Right forelimb (tissue), 1 donor: ENCODE measurements around the gene ARHGAP24.
"Not testable (repeated sequence)": the region's sequence is repeated elsewhere in the genome, so short reads cannot be mapped to it uniquely, and the experiment has no call there.

Experiments used
- DNase-seq: peaks from one replicate; pipeline ENCODE4 v3.0.0-alpha.2; 2018

Gene ARHGAP24

DNA sequence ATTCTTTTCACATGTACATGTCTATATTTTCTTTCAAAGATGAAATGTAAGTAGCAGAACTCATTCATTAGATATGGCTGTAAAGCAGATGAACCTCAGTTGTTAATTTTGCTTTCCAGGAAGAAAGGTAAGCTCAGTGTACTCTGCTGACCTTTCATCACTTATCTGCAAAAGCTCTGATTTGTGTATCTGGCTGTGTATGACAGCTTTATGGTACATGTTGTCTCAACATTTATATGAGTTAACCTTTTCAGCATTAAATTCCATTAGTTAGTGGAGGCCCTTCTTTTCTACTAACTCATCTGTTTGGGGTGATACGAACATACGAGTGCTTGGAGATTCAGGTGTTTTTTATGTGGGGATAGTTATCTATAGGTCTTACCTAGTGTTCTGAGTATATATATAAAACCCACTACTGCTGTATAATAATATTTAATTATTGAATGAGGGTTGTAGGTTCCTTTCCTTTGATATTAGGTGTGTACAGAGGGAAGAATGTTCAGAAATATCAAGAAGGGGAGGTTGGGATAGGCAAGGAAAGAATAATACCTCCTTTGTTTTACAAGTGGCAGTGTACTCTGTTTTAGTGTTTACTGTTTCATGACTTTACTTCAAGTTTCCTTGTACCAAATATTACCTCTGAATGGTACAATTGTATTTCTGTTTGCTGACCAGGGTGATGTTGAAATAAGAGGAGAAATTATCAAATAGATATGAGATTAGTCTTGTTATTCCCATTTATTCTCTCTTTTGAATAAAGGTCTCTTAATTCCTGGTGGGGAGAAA, 395.5 kb downstream of the ARHGAP24 start:
- no peak for DNase-seq

- DNase-seq, result no peak
Observed at GRCh38 chr4:85873566-85873965, 398.6 kb downstream of the ARHGAP24 start.

DNA sequence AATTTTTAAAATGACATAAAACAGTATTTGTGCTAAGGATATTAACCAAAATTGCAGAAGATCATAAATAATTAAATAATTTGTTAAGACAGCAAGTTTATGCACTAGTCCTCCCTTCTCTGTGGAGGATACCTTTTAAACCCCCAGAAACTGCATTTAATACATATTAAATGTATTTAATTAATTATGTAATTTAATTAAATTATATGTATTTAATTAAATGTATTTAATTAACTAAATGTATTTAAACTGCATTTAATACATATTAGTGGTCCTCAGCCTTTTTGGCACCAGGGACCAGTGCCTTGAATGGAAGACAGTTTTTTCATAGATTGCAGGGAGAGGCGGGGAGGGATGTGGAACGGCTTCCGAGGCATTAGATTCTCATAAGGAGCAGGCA, 404.6 kb downstream of the ARHGAP24 start:
- no peak for DNase-seq

DNA sequence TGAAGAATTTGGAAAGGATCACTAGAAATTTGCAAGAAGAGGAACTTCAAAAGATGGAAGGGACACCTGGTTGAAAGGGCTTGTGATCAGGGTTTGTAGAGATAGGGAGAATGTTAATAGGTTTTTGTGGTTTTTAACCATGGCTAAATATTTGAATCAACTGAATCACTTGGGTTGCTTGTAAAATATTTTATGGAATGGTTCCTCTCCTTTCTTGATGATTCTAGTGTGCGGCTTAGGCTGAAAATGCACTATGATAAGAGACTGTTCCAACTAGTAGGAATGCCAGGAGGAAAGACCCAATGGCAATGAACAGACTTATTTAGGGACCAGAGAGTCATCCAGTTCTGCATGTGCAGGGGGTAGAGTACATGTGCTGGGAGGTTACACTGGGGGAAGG, 408.2 kb downstream of the ARHGAP24 start:
- no peak for DNase-seq

GRCh38 chr4:85884251-85884650, 409.3 kb downstream of the ARHGAP24 start:
- no peak for DNase-seq

DNA sequence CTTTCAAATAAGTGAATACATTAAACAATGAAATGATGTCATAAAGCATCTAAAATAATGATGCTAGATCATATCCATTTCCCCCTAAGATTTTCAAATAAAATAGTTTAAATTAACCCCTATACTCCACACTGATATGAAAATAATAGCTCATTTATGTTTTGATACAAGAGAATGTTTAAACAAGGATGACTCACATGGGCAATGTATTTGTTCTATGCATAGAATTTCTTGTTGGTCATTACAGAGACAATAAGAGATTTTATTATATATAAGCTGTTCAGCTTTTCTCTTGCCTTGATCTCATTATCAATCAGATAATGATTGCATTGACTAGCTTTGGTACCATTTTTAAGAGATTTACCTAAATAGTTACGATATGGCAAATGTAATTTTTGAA, 411.7 kb downstream of the ARHGAP24 start:
- DNase-seq, result no peak

- no peak for DNase-seq
Observed at GRCh38 chr4:85889314-85889713, 414.4 kb downstream of the ARHGAP24 start.

DNA sequence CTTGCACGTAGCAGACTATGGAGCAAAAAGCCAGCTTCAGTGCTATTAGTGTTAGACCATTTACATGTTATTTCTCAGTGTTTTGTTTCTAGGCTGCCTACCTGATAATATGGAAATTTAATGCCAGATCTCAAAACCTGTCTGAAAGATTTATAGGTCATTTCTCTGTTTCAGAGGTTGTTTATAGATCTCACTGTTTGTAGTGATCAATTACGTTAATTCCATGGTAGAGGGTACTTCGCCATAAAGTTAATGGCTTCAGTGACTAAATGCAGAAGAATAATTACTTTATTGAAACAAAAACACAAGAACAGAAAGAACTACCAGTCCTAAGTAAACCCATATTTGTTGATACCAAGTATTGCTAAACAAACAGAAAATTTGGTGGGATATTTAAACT, 420.8 kb downstream of the ARHGAP24 start:
- no peak for DNase-seq

- DNase-seq, result no peak
Observed at GRCh38 chr4:85898231-85898630, 423.3 kb downstream of the ARHGAP24 start.

DNA sequence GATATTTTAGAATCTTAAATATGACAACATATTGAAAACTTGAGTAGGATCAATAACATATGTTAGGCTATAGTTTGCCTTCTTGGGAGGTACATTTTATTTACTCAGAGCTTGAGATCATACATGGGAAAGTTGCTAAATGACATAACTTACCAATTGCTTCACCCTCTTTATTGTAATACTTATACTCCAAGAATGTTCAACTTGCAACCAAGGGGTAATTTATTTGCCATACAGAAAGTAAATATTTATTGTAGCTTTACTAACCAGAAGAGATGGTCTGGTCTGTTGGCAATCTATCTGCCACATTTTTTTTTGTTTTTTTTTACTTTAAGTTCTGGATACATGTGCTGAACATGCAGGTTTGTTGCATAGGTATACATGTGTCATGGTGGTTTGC, 426.6 kb downstream of the ARHGAP24 start:
- no peak for DNase-seq

GRCh38 chr4:85902647-85903046, 427.7 kb downstream of the ARHGAP24 start:
- not testable (repeated sequence) for DNase-seq

GRCh38 chr4:85905761-85906160, 430.8 kb downstream of the ARHGAP24 start:
- DNase-seq, result no peak

GRCh38 chr4:85907001-85907400, 432.1 kb downstream of the ARHGAP24 start:
- no peak for DNase-seq

DNA sequence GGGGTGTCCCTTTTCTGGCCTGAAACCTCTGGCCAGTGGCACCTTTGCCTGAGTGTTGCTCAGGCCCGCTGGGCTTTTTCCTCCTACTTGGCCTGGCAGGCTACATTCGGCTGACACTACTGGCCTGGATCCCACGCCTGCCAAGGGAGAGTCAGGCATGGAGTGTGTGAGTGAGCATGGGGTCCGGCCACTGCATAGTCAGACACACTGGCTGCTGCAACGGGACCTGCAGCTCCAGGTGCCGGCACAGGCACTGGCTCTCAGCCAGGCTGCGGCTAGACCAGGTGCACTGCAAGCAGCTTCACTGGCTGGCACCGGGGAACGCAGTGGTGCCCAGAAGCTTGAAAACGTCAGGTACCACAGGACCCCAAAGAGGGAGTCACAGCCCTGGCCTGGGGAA, 434.9 kb downstream of the ARHGAP24 start:
- no peak for DNase-seq

DNA sequence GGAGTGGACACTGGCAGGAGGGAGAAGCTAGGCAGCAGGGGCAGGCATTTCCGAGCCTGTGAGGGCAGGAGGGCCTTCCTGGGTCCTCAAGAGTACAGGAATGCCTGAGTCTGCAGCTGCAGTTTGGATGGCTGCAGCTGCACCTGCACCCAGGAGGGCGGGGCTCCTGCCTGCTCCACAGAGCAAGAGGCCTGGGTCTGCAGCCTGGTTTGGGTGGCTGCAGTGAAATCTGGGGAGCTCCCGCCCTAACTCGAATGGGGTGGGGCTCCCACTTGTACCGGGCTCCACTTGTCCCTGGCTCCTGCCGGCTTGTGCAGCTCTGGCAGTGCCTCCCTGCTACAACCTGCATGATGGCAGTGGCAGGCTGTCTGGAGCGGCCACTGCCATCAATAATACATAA, 436.0 kb downstream of the ARHGAP24 start:
- no peak for DNase-seq

DNA sequence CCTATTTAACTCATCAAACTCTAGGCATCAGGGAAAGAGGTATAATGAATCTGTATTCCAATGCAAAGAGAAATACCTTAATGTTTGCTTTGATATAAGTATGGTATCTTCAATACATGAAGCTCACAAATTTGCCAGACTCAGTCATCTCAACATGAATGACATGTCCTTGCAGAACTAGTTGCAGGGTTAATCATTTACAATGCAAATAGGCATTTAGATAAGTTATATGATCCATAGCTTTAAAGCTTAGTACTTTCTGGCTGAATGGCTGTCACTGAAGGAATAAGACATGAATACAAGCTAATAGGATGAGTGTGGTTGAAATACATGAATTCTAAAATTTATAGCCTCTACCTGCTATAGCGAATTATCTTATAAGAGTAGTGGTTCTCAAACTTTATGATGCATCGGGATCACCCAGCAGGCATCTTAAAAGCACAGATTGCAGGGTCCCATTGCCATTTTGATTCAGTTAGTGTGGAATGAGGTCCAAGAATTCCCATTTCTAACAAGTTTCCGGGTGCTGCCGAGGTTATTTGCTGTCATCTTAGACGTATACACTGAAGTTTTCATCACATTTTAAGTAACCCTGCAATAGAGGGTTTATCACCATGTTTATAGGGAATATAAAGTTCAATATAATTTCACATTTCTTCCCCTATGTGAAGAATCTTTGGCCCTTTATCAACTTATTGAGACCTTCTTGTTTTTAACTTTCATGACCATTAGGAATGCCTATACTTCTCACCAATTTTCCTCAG, 439.2 kb downstream of the ARHGAP24 start:
- no peak for DNase-seq

GRCh38 chr4:85915570-85915969, 440.6 kb downstream of the ARHGAP24 start:
- DNase-seq, result not testable (repeated sequence)

- DNase-seq, result no peak
Observed at GRCh38 chr4:85919200-85919887, 444.4 kb downstream of the ARHGAP24 start.

DNA sequence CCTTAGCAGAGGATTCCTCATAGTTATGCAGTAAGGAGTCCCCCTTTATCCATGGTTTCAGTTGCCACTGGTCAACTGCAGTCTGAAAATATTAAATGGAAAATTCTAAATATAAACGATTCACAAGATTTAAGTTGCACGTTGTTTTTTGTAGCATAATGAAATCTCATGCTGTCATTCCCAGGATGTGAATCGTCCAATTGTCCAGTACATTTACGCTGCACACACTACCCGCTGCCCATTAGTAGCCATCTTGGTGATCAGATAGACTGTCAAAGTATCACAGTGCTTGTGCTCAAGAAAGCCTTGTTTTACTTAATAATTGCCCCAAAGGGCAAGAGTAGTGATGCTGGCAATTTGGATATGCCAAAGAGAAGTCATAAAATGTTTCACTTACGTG, 450.1 kb downstream of the ARHGAP24 start:
- no peak for DNase-seq

DNA sequence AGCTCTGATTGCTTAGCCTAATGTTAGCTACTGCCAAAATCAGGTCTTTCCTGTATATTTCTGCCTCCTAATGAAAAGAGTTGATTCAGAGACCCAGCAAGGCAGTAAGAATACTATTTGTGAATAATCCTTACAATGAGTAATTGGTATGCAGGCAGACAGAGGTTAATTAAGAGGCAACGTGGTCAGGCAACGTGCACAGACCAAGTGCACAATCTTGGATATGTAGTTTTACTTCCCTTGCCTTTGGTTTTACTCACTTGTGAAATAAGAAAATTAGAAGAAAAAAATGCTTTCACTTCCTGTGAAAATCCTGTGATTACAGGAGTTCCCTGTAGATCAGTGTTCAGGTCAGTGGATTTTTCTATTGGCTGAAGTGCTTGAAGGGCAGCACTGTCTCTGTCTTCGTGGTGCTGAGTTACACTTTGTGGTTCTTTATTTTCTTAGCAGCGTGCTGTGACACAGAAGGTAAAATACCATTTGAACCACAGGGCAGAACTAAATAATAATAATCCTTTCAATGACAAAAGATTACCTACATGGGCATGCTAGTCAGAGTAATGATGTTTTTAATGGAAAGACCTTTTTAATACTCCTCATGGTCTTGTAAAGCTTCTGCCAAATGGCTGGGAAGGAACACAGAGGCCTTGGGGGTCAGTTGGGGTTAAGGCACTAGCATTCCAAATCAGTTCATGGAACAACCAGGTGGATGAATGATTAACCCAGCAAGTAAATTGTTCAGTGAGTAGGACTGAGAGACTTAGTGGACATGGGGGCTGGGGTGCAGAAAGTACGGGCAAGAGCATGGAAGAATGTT, 454.0 kb downstream of the ARHGAP24 start:
- DNase-seq, result no peak

GRCh38 chr4:85929961-85930665, 455.2 kb downstream of the ARHGAP24 start:
- DNase-seq, result no peak
